Spleen (tissue), 7 donors: ENCODE results near the gene IFIT1.

ENCODE experiments used
- POLR2A ChIP-seq, 3 donors: fragments of 450-650 bp; IDR thresholded peaks; one replicate each; pipeline ENCODE4 v1.5.1; 2017; ENCODE audit warnings: antibody characterized with exemption in 3 of 3, mild to moderate bottlenecking in 1 of 3
- TF ChIP-seq, protein P1 (sequence below), 11 experiments: fragments of 200-600 bp in 7 of 11; fragments of 450-650 bp in 4 of 11; sonication (generic) in 4 of 11; IDR thresholded peaks in 8 of 11; conservative IDR thresholded peaks in 3 of 11; 1 replicate in 7 of 11; 2 replicates in 4 of 11; pipeline versions ENCODE4 v1.4.0 to v1.8.0; 2016 to 2021; ENCODE audit warnings: antibody characterized with exemption in 11 of 11, inconsistent platforms in 4 of 11, mild to moderate bottlenecking in 1 of 11
- donor health status: DM: no; HTN: no; CAD: no; lungs with moderate emphysema.
- donor health status: DM: no; HTN: no; CAD: no.
- donor health status: DM: no; HTN: no; CAD: no.

DNA sequence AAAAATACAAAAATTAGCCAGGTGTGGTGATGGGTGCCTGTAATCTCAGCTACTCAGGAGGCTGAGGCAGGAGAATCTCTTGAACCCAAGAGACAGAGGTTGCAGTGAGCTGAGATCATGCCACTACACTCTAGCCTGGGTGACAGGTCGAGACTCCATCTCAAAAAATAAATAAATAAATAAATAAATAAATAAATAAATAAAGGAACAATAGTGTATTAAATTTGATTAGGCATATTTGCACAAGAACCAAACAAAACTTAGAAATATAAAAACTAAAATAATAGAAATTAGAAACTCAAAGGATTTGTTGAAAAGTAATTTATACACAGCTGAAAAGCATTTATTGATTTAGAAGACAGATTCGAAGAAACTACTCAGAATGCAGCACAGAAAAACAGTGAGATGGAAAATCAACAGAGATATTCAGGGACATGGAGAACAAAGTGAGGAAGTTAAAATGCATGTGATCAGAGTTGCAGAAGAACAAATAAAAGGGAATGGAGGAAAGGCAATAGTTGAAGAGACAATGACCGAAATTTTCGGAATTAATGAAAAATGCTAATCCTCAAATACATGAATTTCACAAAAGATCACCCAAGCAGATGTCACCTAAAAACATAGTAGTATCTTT lies 46.9 kb upstream of the IFIT1 start:
- TF ChIP-seq, protein P1, sequence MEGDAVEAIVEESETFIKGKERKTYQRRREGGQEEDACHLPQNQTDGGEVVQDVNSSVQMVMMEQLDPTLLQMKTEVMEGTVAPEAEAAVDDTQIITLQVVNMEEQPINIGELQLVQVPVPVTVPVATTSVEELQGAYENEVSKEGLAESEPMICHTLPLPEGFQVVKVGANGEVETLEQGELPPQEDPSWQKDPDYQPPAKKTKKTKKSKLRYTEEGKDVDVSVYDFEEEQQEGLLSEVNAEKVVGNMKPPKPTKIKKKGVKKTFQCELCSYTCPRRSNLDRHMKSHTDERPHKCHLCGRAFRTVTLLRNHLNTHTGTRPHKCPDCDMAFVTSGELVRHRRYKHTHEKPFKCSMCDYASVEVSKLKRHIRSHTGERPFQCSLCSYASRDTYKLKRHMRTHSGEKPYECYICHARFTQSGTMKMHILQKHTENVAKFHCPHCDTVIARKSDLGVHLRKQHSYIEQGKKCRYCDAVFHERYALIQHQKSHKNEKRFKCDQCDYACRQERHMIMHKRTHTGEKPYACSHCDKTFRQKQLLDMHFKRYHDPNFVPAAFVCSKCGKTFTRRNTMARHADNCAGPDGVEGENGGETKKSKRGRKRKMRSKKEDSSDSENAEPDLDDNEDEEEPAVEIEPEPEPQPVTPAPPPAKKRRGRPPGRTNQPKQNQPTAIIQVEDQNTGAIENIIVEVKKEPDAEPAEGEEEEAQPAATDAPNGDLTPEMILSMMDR (IDR thresholded peaks at IDR 0.05 in 8 of 11, conservative IDR thresholded peaks at IDR 0.05 in 3 of 11) = no peak
- TF ChIP-seq POLR2A (IDR thresholded peaks at IDR 0.05) = no peak
